ENCODE results near the gene CACNA1G.

Gene CACNA1G

GRCh38 chr17:50662632-50663225 lies 102.2 kb downstream of the CACNA1G start:
- no peak for TF ChIP-seq CTCF (conservative IDR thresholded peaks at IDR 0.05; ENCODE audit: low read depth)
- POLR2A ChIA-PET (ENCODE audit: low non-redundant PET), result interaction anchor here (1.2 kb wide), 1 partner anchor 27 kb away, joined by 9 read pairs; no protein-coding TSS in a partner anchor
- CTCF ChIA-PET, result interaction anchor here (0.7 to 1.3 kb wide), 3 partner anchors 24 to 178 kb away, joined by 3 to 5 read pairs (median 5); no protein-coding TSS in a partner anchor
- H3K27ac ChIP-seq, result peak overlapping the region; percentile 85
- DNase-seq (ENCODE audit: low spot score), result no peak

- CTCF ChIA-PET, result interaction anchor here (1.2 kb wide), 1 partner anchor 33 kb away, joined by 8 read pairs; no protein-coding TSS in a partner anchor
- H3K27ac ChIP-seq, result peak overlapping the region; percentile 21
- no peak for TF ChIP-seq CTCF (conservative IDR thresholded peaks at IDR 0.05; ENCODE audit: low read depth)
- no peak for DNase-seq (ENCODE audit: low spot score)
- POLR2A ChIA-PET (ENCODE audit: low non-redundant PET), result interaction anchor here (0.6 kb wide), 1 partner anchor 155 kb away, joined by 6 read pairs; no protein-coding TSS in a partner anchor
Measured at GRCh38 chr17:50663812-50664374, 103.4 kb downstream of the CACNA1G start.

- CTCF ChIA-PET, result interaction anchor here (1.2 kb wide), 1 partner anchor 34 kb away, joined by 8 read pairs; no protein-coding TSS in a partner anchor
- peak overlapping the region; percentile 5; the same call in 1 of the 2 replicates for H3K27ac ChIP-seq
- TF ChIP-seq CTCF (conservative IDR thresholded peaks at IDR 0.05; ENCODE audit: low read depth), result no peak
- no peak for DNase-seq (ENCODE audit: low spot score)
- POLR2A ChIA-PET (ENCODE audit: low non-redundant PET), result interaction anchor here (0.6 kb wide), 1 partner anchor 156 kb away, joined by 6 read pairs; no protein-coding TSS in a partner anchor
Measured at GRCh38 chr17:50664788-50665458, 104.4 kb downstream of the CACNA1G start.

GRCh38 chr17:50665838-50666237 lies 105.3 kb downstream of the CACNA1G start:
- ChIA-PET POLR2A (ENCODE audit: low non-redundant PET) (no interaction called here), CTCF (no interaction called here)
- peak overlapping the region; percentile 27; the same call in 1 of the 2 replicates for H3K27ac ChIP-seq
- no peak for TF ChIP-seq CTCF (conservative IDR thresholded peaks at IDR 0.05; ENCODE audit: low read depth)
- no peak for DNase-seq (ENCODE audit: low spot score)

GRCh38 chr17:50666316-50666715 lies 105.8 kb downstream of the CACNA1G start:
- ChIA-PET POLR2A (ENCODE audit: low non-redundant PET) (no interaction called here), CTCF (no interaction called here)
- no peak for TF ChIP-seq CTCF (conservative IDR thresholded peaks at IDR 0.05; ENCODE audit: low read depth)
- H3K27ac ChIP-seq, result peak overlapping the region; percentile 27; the same call in 1 of the 2 replicates
- DNase-seq (ENCODE audit: low spot score), result no peak

GRCh38 chr17:50667259-50668024 lies 106.9 kb downstream of the CACNA1G start:
- DNase-seq (ENCODE audit: low spot score), result no peak
- ChIA-PET POLR2A (ENCODE audit: low non-redundant PET) (no interaction called here), CTCF (no interaction called here)
- TF ChIP-seq CTCF (conservative IDR thresholded peaks at IDR 0.05; ENCODE audit: low read depth), result no peak
- H3K27ac ChIP-seq, result peak overlapping the region; percentile 86

Data from RWPE1 (cell line).